GM18508 (cell line): ENCODE data around the gene TMEM87B.

Source experiments
- ATAC-seq: cut with Tn5 transposase; IDR thresholded peaks from one replicate; pipeline ENCODE4 v1.9.1; 2021; ENCODE audit warnings: moderate number of reproducible peaks; ENCODE audit not compliant: insufficient read depth, unreplicated experiment

Gene TMEM87B

GRCh38 chr2:112054847-112055729 is at the start of gene TMEM87B:
Gene TMEM87B (plus strand): TSS chr2:112055269. CDS start chr2:112055592, 323 bp downstream.
- ATAC-seq: peak; percentile 31

- no peak for ATAC-seq
These were observed 49.5 kb upstream of the TMEM87B start for GRCh38 chr2:112005406-112006075.

GRCh38 chr2:112006076-112006410 is 49.0 kb upstream of the TMEM87B start:
- no peak for ATAC-seq

- no peak for ATAC-seq
These were observed 47.6 kb upstream of the TMEM87B start for GRCh38 chr2:112007493-112007892.

GRCh38 chr2:112008910-112009485 is 46.1 kb upstream of the TMEM87B start:
- ATAC-seq: no peak

GRCh38 chr2:112010751-112011150 is 44.3 kb upstream of the TMEM87B start:
- ATAC-seq: no peak

GRCh38 chr2:112012556-112012955 is 42.5 kb upstream of the TMEM87B start:
- ATAC-seq: no peak

GRCh38 chr2:112018846-112019245 is 36.2 kb upstream of the TMEM87B start:
- ATAC-seq: no peak

- ATAC-seq: no peak
These were observed 35.5 kb upstream of the TMEM87B start for GRCh38 chr2:112019569-112019982.

GRCh38 chr2:112020561-112020960 is 34.5 kb upstream of the TMEM87B start:
- ATAC-seq: no peak

- ATAC-seq: no peak
These were observed 33.8 kb upstream of the TMEM87B start for GRCh38 chr2:112021290-112021689.

GRCh38 chr2:112021781-112022231 is 33.3 kb upstream of the TMEM87B start:
- no peak for ATAC-seq

- no peak for ATAC-seq
These were observed 31.4 kb upstream of the TMEM87B start for GRCh38 chr2:112023707-112024106.

GRCh38 chr2:112024231-112024630 is 30.8 kb upstream of the TMEM87B start:
- no peak for ATAC-seq

- no peak for ATAC-seq
These were observed 30.1 kb upstream of the TMEM87B start for GRCh38 chr2:112024896-112025491.

- no peak for ATAC-seq
These were observed 28.6 kb upstream of the TMEM87B start for GRCh38 chr2:112026509-112026908.

- ATAC-seq: no peak
These were observed 27.3 kb upstream of the TMEM87B start for GRCh38 chr2:112027767-112028166.

GRCh38 chr2:112029164-112029563 is 25.9 kb upstream of the TMEM87B start:
- ATAC-seq: no peak

- no peak for ATAC-seq
These were observed 23.4 kb upstream of the TMEM87B start for GRCh38 chr2:112031473-112032223.

- ATAC-seq: no peak
These were observed 22.9 kb upstream of the TMEM87B start for GRCh38 chr2:112032224-112032586.
